ENCODE measurements around the gene EIF4E2. TPM values are rescaled to one million over a fixed set of nuclear protein-coding genes. Genes with fewer than 3 reads are reported as not detected.

Gene EIF4E2
- total RNA-seq, 4 donors from 2014 or later = 23.8 to 38.5 (median 27.8) TPM

GRCh38 chr2:232537499-232537898, 13.0 kb upstream of the EIF4E2 start:
- DNase-seq (ENCODE audit: low spot score in 2 of 2) = no peak

GRCh38 chr2:232538671-232539070, 11.8 kb upstream of the EIF4E2 start:
- DNase-seq (ENCODE audit: low spot score in 2 of 2) = no peak
- no peak overlapping the region for H3K27ac ChIP-seq
- WGBS, 2 donors = 12 to 22% methylated on average over 4 of the region's 4 CpGs

More at GRCh38 chr2:232537499-232537898, 13.0 kb upstream of the EIF4E2 start:
- TF ChIP-seq POLR2A (IDR thresholded peaks at IDR 0.05) (no peak), EP300 (IDR thresholded peaks at IDR 0.05) (no peak), CTCF (IDR thresholded peaks at IDR 0.05) (no peak)
- Histone ChIP-seq H3K27me3 (peaks cover 0 to 60% of the 10 kb centered on the region in 2 donors), H3K4me1 (no peaks in the 10 kb centered on the region), H3K4me3 (no peak overlapping the region), H3K27ac (no peak overlapping the region), H3K9me3 (peaks cover 0 to 7% (median 0%) of the 10 kb centered on the region in 4 donors), H3K36me3 (no peaks in the 10 kb centered on the region)
- WGBS, 2 donors = 86 to 88% methylated on average over 4 of the region's 4 CpGs

GRCh38 chr2:232539298-232540231, 10.9 kb upstream of the EIF4E2 start, which contains the start of gene CHRNG:
Gene CHRNG, plus strand, starts transcription at chr2:232539692. Its CDS starts 56 bp downstream, at chr2:232539748.
- WGBS, 2 donors = 57 to 59% methylated on average over 20 of the region's 23 CpGs
- DNase-seq (ENCODE audit: low spot score in 2 of 2) = no peak
- TF ChIP-seq EP300 (IDR thresholded peaks at IDR 0.05) = no peak
- no peak for TF ChIP-seq CTCF (IDR thresholded peaks at IDR 0.05)
- TF ChIP-seq POLR2A (IDR thresholded peaks at IDR 0.05) = no peak
- Histone ChIP-seq H3K4me3 (no peak within 1 kb of the TSS), H3K27me3 (peaks cover 0 to 47% of the 10 kb centered on the region in 2 donors), H3K36me3 (peaks cover 0 to 6% (median 0%) of the 10 kb centered on the region in 3 donors), H3K4me1 (no peaks in the 10 kb centered on the region), H3K9me3 (peaks cover 0 to 7% (median 0%) of the 10 kb centered on the region in 4 donors), H3K27ac (no peak within 1 kb of the TSS)

More at GRCh38 chr2:232538671-232539070, 11.8 kb upstream of the EIF4E2 start:
- Histone ChIP-seq H3K4me1 (no peaks in the 10 kb centered on the region), H3K36me3 (no peaks in the 10 kb centered on the region), H3K27me3 (peaks cover 0 to 56% of the 10 kb centered on the region in 2 donors), H3K4me3 (no peak overlapping the region), H3K9me3 (peaks cover 0 to 7% (median 0%) of the 10 kb centered on the region in 4 donors)
- TF ChIP-seq EP300 (IDR thresholded peaks at IDR 0.05) = no peak

GRCh38 chr2:232540441-232541041, 9.9 kb upstream of the EIF4E2 start:
- DNase-seq (ENCODE audit: low spot score in 2 of 2) = no peak
- Histone ChIP-seq H3K36me3 (peaks cover 0 to 15% (median 0%) of the 10 kb centered on the region in 3 donors), H3K9me3 (peaks cover 0 to 12% (median 0%) of the 10 kb centered on the region in 4 donors), H3K27me3 (peaks cover 0 to 39% of the 10 kb centered on the region in 2 donors), H3K4me3 (no peak overlapping the region), H3K4me1 (no peaks in the 10 kb centered on the region), H3K27ac (no peak overlapping the region)
- WGBS, 2 donors = 77 to 89% methylated on average over 16 to 17 of the region's 17 CpGs
- no peak for TF ChIP-seq POLR2A (IDR thresholded peaks at IDR 0.05)
- TF ChIP-seq EP300 (IDR thresholded peaks at IDR 0.05) = no peak
- TF ChIP-seq CTCF (IDR thresholded peaks at IDR 0.05) = no peak

DNA sequence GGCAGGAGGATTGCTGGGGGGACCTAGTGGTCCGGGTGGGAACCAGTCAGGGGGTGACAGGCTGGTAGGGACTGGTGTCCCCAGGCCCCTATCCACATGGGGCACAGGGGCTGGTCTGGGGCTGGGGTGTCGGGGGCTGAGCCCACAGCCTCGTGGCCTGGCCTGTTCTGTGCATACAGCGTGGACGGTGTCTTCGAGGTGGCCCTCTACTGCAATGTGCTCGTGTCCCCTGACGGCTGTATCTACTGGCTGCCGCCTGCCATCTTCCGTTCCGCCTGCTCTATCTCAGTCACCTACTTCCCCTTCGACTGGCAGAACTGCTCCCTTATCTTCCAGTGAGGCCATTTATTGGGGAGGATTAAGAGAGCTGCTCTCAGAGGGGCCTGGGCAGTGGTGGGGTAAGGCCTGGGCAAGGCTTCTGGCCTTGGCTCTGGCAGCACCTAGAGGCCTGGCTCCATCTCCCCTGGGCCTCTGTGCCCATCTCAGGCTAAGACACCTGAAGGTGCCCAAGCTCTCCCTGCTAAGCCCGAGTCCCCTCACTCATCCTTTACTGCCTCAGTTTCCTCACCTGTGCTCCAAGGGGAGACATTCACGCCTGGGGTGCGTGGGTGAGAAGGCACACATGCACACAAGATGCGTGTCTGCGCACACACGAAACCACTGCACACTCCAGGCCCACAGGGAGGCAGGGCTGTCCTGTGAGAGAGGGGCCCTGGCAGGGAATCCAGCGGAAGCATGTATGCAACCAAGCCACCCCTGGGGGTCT, 9.1 kb upstream of the EIF4E2 start:
- WGBS, 2 donors = 74 to 75% methylated on average over 15 to 19 of the region's 19 CpGs

More for the DNA sequence above, 9.1 kb upstream of the EIF4E2 start:
- Histone ChIP-seq H3K27me3 (peaks cover 0 to 31% of the 10 kb centered on the region in 2 donors), H3K9me3 (peaks cover 0 to 8% (median 0%) of the 10 kb centered on the region in 4 donors), H3K4me3 (no peak overlapping the region), H3K4me1 (no peaks in the 10 kb centered on the region), H3K27ac (no peak overlapping the region), H3K36me3 (peaks cover 0 to 24% (median 0%) of the 10 kb centered on the region in 3 donors)
- DNase-seq (ENCODE audit: low spot score in 2 of 2) = no peak
- TF ChIP-seq POLR2A (IDR thresholded peaks at IDR 0.05) (no peak), CTCF (IDR thresholded peaks at IDR 0.05) (no peak), EP300 (IDR thresholded peaks at IDR 0.05) (no peak)

Data from tibial nerve (tissue), 4 donors.